GM19372 (cell line): ENCODE data around the gene MIAT.

Experiments
- ATAC-seq: cut with Tn5 transposase; IDR thresholded peaks from one replicate; pipeline ENCODE4 v1.9.1; 2021; ENCODE audit warnings: mild to moderate bottlenecking, low read depth, moderate library complexity; ENCODE audit not compliant: unreplicated experiment

Gene MIAT

GRCh38 chr22:26665813-26666231, 8.4 kb downstream of the MIAT start:
- ATAC-seq = peak; percentile 18

DNA sequence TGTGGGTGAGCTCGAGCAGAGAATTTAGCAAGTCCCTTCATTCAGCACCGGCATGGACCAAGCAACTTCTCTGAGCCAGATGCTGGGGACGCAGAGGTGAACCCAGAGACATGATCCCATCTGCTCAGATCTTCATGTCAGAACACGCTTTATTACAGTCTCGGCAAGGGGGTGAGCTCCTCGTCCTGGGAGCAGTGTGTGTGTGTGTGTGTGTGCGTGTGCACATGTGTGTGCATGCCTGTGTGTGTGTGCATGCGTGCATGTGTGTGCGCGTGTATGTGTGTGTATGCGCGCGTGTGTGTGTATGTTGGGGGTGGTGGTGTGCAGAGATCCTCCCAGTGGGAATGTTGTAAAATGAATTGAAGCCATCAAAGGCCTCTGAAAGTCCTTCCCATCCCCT, 9.8 kb downstream of the MIAT start:
- no peak for ATAC-seq

DNA sequence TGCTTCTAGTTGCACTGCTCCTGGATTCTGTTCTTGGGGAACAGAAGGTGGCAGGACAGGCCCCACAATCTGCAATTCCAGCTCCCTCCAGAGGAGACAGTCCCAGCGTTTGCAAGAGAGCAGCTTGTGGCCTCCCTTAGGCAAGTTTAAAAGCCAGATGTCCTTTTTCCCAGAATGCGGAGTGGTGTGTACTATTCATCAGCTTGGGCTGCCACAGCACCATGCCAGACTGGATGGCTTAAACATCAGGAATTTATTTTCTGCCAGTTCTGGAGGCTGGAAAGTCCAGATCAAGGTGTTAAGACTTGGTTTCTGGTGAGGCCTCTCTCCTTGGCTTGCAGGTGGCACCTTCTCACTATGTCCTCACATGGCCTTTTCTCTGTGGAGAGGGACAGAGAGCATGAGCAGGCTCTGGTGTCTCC, 11.7 kb downstream of the MIAT start:
- ATAC-seq = no peak

GRCh38 chr22:26670459-26670858, 13.1 kb downstream of the MIAT start:
- ATAC-seq = no peak

GRCh38 chr22:26671317-26672059, 14.1 kb downstream of the MIAT start:
- peak; percentile 30 for ATAC-seq

- peak; percentile 5 for ATAC-seq
Measured at GRCh38 chr22:26672060-26672471, 14.7 kb downstream of the MIAT start.

GRCh38 chr22:26672590-26673468, 15.4 kb downstream of the MIAT start:
- peak; percentile 68 for ATAC-seq

DNA sequence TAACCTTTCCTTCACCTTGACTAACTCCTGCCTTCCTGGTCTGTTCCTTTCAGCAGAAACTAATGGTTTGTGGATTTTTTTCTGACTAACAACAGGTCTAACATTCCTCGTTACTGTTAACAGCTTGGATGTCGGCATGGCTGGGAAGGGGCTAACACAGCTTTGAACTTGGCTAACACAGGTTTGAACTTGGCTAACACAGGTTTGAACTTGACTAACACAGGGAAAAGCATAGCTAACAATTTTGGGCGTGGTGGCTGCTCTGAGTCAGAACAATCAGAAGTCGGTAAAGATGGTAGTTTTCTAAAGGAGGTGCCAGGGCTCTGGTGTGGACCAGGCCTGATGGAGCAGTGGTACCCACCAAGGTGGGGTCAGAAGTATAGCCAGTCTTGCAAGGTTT, 16.1 kb downstream of the MIAT start:
- no peak for ATAC-seq

- no peak for ATAC-seq
Measured at GRCh38 chr22:26674211-26675190, 17.1 kb downstream of the MIAT start.

GRCh38 chr22:26675687-26676268, 18.4 kb downstream of the MIAT start:
- ATAC-seq = no peak

- ATAC-seq = no peak
Measured at GRCh38 chr22:26677217-26677616, 19.8 kb downstream of the MIAT start.

- no peak for ATAC-seq
Measured at GRCh38 chr22:26679003-26679629, 21.7 kb downstream of the MIAT start.

- no peak for ATAC-seq
Measured at GRCh38 chr22:26680485-26680884, 23.1 kb downstream of the MIAT start.

DNA sequence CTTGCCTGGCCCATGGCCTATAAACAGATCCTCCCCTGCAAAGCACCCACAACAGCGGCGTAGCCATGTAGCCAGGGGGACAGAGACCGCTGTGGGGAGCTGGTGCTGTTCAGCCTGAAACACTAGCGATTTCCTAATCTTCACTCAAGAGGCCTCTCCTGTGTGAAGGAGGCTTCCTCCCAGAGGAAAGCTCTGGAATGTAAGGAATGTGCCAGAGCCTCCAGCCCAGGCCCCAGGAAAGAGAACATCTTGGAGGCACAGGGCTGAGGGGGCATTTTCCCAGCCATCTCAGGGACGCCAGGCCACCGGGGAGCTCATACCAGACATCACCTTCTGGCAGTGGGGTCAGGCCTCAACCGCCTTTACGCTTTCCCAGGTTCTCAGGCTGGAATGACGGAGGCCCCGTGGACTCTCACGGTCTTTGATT, 24.0 kb downstream of the MIAT start:
- ATAC-seq = no peak

- ATAC-seq = no peak
Measured at GRCh38 chr22:26684168-26684567, 26.8 kb downstream of the MIAT start.

DNA sequence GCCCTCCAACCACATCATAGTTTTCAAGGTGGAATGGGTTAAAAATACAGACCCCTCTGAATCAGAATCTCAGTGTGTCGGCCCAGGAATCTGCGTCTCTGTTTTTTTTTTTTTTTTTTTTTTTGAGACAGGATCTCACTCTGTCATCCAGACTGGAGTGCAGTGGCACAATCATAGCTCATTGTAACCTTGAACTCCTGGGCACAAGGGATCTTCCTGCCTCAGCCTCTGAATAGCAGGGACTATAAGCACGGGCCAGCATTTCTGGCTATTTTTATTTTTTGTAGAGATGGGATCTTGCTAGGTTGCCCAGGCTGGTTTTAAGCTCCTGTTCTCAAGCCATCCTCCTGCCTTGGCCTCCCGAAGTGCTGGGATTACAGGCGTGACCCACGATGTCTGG, 28.2 kb downstream of the MIAT start:
- no peak for ATAC-seq

DNA sequence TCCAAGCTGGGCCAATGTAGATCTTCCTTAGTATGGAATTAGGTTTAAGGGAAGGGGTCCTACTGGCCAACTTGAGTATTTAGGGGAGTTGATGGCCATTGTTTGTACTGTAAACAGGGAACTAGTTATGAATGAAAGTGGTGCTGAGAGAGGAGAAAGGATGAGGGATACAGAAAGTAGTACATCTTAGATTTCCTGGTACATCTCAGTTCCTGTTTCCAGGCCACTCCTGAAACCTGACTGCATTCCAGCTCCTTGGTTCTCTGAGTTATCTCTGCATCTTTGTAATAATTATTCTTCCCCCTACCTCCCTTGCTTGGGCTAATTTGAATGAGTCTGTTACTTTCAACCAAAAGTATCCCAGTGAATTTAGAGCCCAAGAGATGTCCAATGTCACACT, 30.1 kb downstream of the MIAT start:
- no peak for ATAC-seq

GRCh38 chr22:26689513-26690301, 32.3 kb downstream of the MIAT start:
- ATAC-seq = no peak
